Calu3 (cell line): Measurements from ENCODE around the gene GRM1. TPM values are rescaled to one million over a fixed set of nuclear protein-coding genes. Genes with fewer than 3 reads are reported as not detected.

Experiments used
- BruUV-seq: library from RNA; stranded (reverse); fragments of 400-500 nt; replicated peaks from 2 replicates; lab custom pipeline; 2021; lab: Mats Ljungman, UMichigan
- CTCF ChIA-PET: fragments of 300-600 bp; sonication (Branson Sonifier 250); formaldehyde crosslinking; loops from one replicate; lab custom pipeline; 2022; ENCODE audit warnings: antibody characterized with exemption; lab: Charles Lee
- DNase-seq: peaks from one replicate; pipeline ENCODE4 v3.0.0; 2022
- H3K27ac Mint-ChIP-seq: one replicate; pipeline ENCODE4 v1.8.0; 2022; ENCODE audit warnings: mixed read lengths; ENCODE audit not compliant: unreplicated experiment
- H3K27me3 Mint-ChIP-seq: one replicate; pipeline ENCODE4 v1.8.0; 2022; ENCODE audit warnings: mixed read lengths; ENCODE audit not compliant: unreplicated experiment
- H3K36me3 Mint-ChIP-seq: one replicate; pipeline ENCODE4 v1.8.0; 2022; ENCODE audit warnings: mild to moderate bottlenecking, moderate library complexity, mixed read lengths; ENCODE audit not compliant: insufficient read depth, unreplicated experiment
- H3K4me1 Mint-ChIP-seq: one replicate; pipeline ENCODE4 v1.8.0; 2022; ENCODE audit warnings: mild to moderate bottlenecking, low read depth, mixed read lengths; ENCODE audit not compliant: unreplicated experiment
- H3K4me3 Mint-ChIP-seq: one replicate; pipeline ENCODE4 v1.8.0; 2022; ENCODE audit warnings: mild to moderate bottlenecking, low read depth, moderate library complexity, mixed read lengths; ENCODE audit not compliant: unreplicated experiment
- H3K9me3 Mint-ChIP-seq: one replicate; pipeline ENCODE4 v1.8.0; 2022; ENCODE audit warnings: low read depth, mixed read lengths; ENCODE audit not compliant: unreplicated experiment
- CTCF ChIP-seq: fragments of 200-600 bp; IDR thresholded peaks from one replicate; pipeline ENCODE4 v1.8.0; 2022; ENCODE audit warnings: antibody characterized with exemption; ENCODE audit not compliant: unreplicated experiment
- intact Hi-C: fragments of 100-400 bp; cut with micrococcal nuclease; formaldehyde crosslinking; loops from one replicate; pipeline ENCODE4 v1.10.0; 2022; ENCODE audit not compliant: unreplicated experiment
- total RNA-seq: library from RNA; stranded (reverse); gene quantifications from 2 replicates; pipeline ENCODE4 v1.2.3, GENCODE V29; 2022

The GRM1 gene
- total RNA-seq, 1 experiment from 2014 or later, result not detected

- no peaks in the 10 kb centered on the region for H3K36me3 Mint-ChIP-seq
- H3K4me1 Mint-ChIP-seq, result peaks cover 12% of the 10 kb centered on the region
- H3K27me3 Mint-ChIP-seq, result no peaks in the 10 kb centered on the region
- H3K27ac Mint-ChIP-seq, result no peak overlapping the region
- no peak for DNase-seq
- no peak for TF ChIP-seq CTCF
- H3K4me3 Mint-ChIP-seq, result no peak overlapping the region
- CTCF ChIA-PET, result no interaction called here
- intact Hi-C loops, result no loop called here
- H3K9me3 Mint-ChIP-seq, result peaks cover 5% of the 10 kb centered on the region
- BruUV-seq, result no TSS peak
These were observed 379.7 kb downstream of the GRM1 start for GRCh38 chr6:146408583-146408982.

GRCh38 chr6:146410851-146411595 lies 382.2 kb downstream of the GRM1 start:
- Mint-ChIP-seq H3K4me1 (peaks cover 12% of the 10 kb centered on the region), H3K4me3 (no peak overlapping the region), H3K27me3 (no peaks in the 10 kb centered on the region), H3K36me3 (no peaks in the 10 kb centered on the region), H3K9me3 (no peaks in the 10 kb centered on the region), H3K27ac (no peak overlapping the region)
- intact Hi-C loops, result no loop called here
- no peak for DNase-seq
- CTCF ChIA-PET, result no interaction called here
- no peak for TF ChIP-seq CTCF
- BruUV-seq, result no TSS peak

DNA sequence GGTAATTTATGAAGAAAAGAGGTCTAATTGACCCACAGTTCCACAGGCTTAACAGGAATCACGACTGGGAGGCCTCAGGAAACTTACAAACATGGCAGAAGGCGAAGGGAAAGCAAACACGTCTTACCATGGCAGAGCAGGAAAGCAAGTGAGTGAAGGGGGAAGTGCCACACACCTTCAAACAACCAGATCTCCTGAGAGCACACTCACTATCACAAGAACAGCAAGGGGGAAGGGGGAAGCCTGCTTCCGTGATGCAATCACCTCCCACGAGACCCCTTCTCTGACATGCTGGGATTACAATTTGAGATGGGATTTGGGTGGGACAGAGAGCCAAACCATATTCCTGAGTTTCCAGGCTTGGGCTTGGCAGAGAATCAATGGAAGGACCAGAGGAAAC lies 390.7 kb downstream of the GRM1 start:
- intact Hi-C loops, result no loop called here
- TF ChIP-seq CTCF, result no peak
- no TSS peak for BruUV-seq
- Mint-ChIP-seq H3K27me3 (no peaks in the 10 kb centered on the region), H3K4me1 (no peaks in the 10 kb centered on the region), H3K9me3 (no peaks in the 10 kb centered on the region), H3K36me3 (no peaks in the 10 kb centered on the region), H3K4me3 (no peak overlapping the region), H3K27ac (no peak overlapping the region)
- DNase-seq, result no peak
- CTCF ChIA-PET, result no interaction called here

DNA sequence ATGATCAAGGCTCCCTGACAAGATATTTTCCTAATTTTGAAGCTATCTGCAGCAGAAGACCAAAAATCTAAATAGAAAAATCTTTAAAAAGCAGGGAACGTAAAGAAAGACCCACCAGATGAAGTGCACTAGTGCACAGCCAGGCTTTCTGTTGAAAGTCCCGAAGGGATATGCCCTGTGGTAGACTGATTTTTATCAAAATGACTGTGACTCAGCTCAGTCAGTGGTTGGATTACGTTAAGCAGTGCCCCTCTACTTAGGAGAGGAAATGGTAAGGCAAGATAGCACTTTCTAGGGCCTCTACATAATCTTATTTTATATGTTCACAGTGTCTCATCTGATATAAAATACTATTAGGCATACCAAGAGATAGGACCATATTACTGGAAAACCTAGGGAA lies 391.4 kb downstream of the GRM1 start:
- Mint-ChIP-seq H3K27ac (no peak overlapping the region), H3K4me1 (no peaks in the 10 kb centered on the region), H3K4me3 (no peak overlapping the region)

More for the DNA sequence above, 391.4 kb downstream of the GRM1 start:
- H3K36me3 Mint-ChIP-seq, result no peaks in the 10 kb centered on the region
- no peak for DNase-seq
- H3K27me3 Mint-ChIP-seq, result no peaks in the 10 kb centered on the region
- H3K9me3 Mint-ChIP-seq, result no peaks in the 10 kb centered on the region
- CTCF ChIA-PET, result no interaction called here
- BruUV-seq, result no TSS peak
- intact Hi-C loops, result no loop called here
- no peak for TF ChIP-seq CTCF
